ENCODE measurements around the gene SLC16A11.

- TF ChIP-seq CTCF (IDR thresholded peaks at IDR 0.05) (no peak), POLR2A (IDR thresholded peaks at IDR 0.05) (no peak)
These were observed 26.7 kb downstream of the SLC16A11 start for GRCh38 chr17:7016886-7017826.
